Gastroesophageal sphincter (tissue), 3 donors: ENCODE results near the gene TMEM33.

Source experiments
- EP300 ChIP-seq: sonication (generic); formaldehyde crosslinking; IDR thresholded peaks from one replicate; pipeline ENCODE4 v1.6.1; 2017; ENCODE audit warnings: antibody characterized with exemption, mild to moderate bottlenecking
- POLR2A ChIP-seq, 2 donors: fragments of 450-650 bp; IDR thresholded peaks; one replicate each; pipeline ENCODE4 v1.6.1; 2017; ENCODE audit warnings: antibody characterized with exemption in 2 of 2, mild to moderate bottlenecking in 2 of 2, moderate library complexity in 1 of 2
- POLR2AphosphoS5 ChIP-seq: sonication (generic); formaldehyde crosslinking; IDR thresholded peaks from one replicate; pipeline ENCODE4 v1.6.1; 2017; ENCODE audit warnings: antibody characterized with exemption
- TF ChIP-seq, protein P1 (sequence below), 4 experiments: fragments of 200-600 bp in 2 of 4; fragments of 450-650 bp in 2 of 4; sonication (generic) in 1 of 4; IDR thresholded peaks; one replicate each; pipeline ENCODE4 v1.5.1; 2017 to 2019; ENCODE audit warnings: antibody characterized with exemption in 4 of 4, mild to moderate bottlenecking in 2 of 4, moderate library complexity in 2 of 4

DNA sequence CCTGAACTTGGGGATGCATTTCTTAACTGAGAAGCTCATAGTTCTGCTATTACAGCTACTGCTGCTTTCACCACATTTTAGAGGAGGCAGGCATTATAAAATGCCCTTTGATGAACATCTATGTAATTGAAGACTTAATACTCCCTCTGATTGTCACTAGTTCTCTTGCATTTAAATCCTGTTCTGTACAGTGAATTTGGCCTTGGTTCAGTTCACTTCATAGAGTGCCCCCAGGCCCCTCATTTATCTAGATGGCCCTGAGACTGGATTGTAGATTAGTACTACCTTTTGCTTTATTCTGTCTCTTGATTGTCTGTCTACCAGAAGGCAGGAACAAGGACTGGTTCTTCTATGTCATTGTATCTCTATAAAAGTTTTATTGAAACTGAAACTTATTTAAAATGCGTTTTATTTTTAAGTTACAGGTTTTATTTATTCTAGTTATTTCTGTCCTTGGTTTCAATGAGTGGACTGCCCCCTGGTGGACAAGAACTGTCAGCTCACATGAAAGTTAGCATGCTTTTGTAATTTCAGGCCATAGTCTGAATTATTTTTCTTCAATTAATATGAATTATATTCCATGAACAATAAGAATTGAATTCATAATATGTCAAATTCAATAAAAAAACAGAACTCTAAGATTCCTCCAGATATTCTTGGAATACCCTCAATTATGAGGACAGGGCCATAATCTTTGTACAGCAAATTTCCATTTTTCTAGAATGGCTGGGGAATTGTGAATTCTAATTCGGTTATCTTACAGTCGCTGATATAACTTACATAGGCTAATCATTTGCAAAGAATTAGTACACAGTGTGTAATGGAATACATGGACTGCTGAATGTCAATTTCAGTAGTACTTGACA lies 47.2 kb upstream of the TMEM33 start:
- no peak for TF ChIP-seq POLR2A (IDR thresholded peaks at IDR 0.05)
- TF ChIP-seq, protein P1, sequence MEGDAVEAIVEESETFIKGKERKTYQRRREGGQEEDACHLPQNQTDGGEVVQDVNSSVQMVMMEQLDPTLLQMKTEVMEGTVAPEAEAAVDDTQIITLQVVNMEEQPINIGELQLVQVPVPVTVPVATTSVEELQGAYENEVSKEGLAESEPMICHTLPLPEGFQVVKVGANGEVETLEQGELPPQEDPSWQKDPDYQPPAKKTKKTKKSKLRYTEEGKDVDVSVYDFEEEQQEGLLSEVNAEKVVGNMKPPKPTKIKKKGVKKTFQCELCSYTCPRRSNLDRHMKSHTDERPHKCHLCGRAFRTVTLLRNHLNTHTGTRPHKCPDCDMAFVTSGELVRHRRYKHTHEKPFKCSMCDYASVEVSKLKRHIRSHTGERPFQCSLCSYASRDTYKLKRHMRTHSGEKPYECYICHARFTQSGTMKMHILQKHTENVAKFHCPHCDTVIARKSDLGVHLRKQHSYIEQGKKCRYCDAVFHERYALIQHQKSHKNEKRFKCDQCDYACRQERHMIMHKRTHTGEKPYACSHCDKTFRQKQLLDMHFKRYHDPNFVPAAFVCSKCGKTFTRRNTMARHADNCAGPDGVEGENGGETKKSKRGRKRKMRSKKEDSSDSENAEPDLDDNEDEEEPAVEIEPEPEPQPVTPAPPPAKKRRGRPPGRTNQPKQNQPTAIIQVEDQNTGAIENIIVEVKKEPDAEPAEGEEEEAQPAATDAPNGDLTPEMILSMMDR (IDR thresholded peaks at IDR 0.05): peak; percentile 65 to 91 (median 76)
- no peak for TF ChIP-seq EP300
- no peak for TF ChIP-seq POLR2AphosphoS5
